ENCODE measurements around the gene PTPRR.
"Not testable (repeated sequence)": the region's sequence is repeated elsewhere in the genome, so short reads cannot be mapped to it uniquely, and the experiment has no call there.

Gene PTPRR

GRCh38 chr12:70739756-70740155, 180.8 kb downstream of the PTPRR start:
- no peak for TF ChIP-seq POLR2A (IDR thresholded peaks at IDR 0.05; ENCODE audit: extremely low read depth, insufficient read length)
- TF ChIP-seq MYC (IDR thresholded peaks at IDR 0.05; ENCODE audit: low read depth, low read length): no peak
- TF ChIP-seq MAX (IDR thresholded peaks at IDR 0.05; ENCODE audit: low read depth, low read length): no peak
- TF ChIP-seq, protein P1, sequence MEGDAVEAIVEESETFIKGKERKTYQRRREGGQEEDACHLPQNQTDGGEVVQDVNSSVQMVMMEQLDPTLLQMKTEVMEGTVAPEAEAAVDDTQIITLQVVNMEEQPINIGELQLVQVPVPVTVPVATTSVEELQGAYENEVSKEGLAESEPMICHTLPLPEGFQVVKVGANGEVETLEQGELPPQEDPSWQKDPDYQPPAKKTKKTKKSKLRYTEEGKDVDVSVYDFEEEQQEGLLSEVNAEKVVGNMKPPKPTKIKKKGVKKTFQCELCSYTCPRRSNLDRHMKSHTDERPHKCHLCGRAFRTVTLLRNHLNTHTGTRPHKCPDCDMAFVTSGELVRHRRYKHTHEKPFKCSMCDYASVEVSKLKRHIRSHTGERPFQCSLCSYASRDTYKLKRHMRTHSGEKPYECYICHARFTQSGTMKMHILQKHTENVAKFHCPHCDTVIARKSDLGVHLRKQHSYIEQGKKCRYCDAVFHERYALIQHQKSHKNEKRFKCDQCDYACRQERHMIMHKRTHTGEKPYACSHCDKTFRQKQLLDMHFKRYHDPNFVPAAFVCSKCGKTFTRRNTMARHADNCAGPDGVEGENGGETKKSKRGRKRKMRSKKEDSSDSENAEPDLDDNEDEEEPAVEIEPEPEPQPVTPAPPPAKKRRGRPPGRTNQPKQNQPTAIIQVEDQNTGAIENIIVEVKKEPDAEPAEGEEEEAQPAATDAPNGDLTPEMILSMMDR (IDR thresholded peaks at IDR 0.05; ENCODE audit: low read depth, low read length): no peak
- DNase-seq (ENCODE audit: low read depth): no peak
- no peak overlapping the region for H3K4me3 ChIP-seq (ENCODE audit: low read depth, low read length)

DNA sequence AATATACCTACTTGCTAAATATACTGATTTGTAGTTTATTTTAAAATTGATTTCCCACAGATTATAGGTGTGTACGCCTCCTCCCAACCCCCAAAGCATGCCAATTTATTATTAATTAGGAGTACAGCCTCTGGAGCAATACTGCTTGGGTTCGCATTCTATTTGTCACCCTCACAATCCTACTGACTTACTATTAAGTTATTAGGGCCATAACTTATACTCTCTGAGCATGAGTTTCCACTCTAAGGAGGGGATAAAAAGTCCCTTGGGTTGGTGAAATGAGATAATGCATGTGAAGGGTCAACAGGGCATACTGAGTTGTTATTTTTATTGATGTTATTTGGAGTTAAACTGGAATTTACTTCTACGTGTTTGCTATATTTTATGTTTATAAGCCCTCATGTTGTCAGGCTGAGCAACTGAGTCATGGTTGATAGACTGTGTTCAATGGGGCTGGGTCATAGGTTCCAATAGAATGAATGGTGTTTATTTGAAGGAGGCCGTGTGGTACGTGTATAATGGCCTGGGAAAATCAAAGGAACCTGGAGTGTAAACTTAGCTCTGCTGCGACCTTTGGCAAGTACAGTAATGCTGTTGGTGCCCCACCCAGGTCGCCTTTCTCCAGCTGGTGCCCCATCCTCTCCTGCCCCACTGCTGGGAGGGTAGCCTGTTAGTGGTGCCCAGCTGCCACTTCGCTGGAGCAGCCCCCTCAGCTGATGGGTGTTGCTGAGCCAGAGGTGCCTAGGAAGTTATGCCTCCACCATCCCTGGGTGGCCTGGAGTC, 184.0 kb downstream of the PTPRR start:
- DNase-seq (ENCODE audit: low read depth): no peak
- H3K4me3 ChIP-seq (ENCODE audit: low read depth, low read length): no peak overlapping the region
- TF ChIP-seq, protein P1 (IDR thresholded peaks at IDR 0.05; ENCODE audit: low read depth, low read length): no peak
- TF ChIP-seq MAX (IDR thresholded peaks at IDR 0.05; ENCODE audit: low read depth, low read length) (no peak), POLR2A (IDR thresholded peaks at IDR 0.05; ENCODE audit: extremely low read depth, insufficient read length) (no peak)

- DNase-seq (ENCODE audit: low read depth); H3K4me3 ChIP-seq (ENCODE audit: low read depth, low read length): not testable (repeated sequence)
Measured at GRCh38 chr12:70735197-70735596, 185.3 kb downstream of the PTPRR start.

- no peak overlapping the region for H3K4me3 ChIP-seq (ENCODE audit: low read depth, low read length)
- TF ChIP-seq POLR2A (IDR thresholded peaks at IDR 0.05; ENCODE audit: extremely low read depth, insufficient read length): no peak
- no peak for TF ChIP-seq MAX (IDR thresholded peaks at IDR 0.05; ENCODE audit: low read depth, low read length)
- TF ChIP-seq MYC (IDR thresholded peaks at IDR 0.05; ENCODE audit: low read depth, low read length): no peak
- TF ChIP-seq, protein P1 (IDR thresholded peaks at IDR 0.05; ENCODE audit: low read depth, low read length): peak; percentile 66
- peak; percentile 65 for DNase-seq (ENCODE audit: low read depth)
Measured at GRCh38 chr12:70733385-70733784, 187.2 kb downstream of the PTPRR start.

GRCh38 chr12:70732287-70732686, 188.3 kb downstream of the PTPRR start:
- TF ChIP-seq, protein P1 (IDR thresholded peaks at IDR 0.05; ENCODE audit: low read depth, low read length): no peak
- TF ChIP-seq POLR2A (IDR thresholded peaks at IDR 0.05; ENCODE audit: extremely low read depth, insufficient read length) (no peak), MAX (IDR thresholded peaks at IDR 0.05; ENCODE audit: low read depth, low read length) (no peak), MYC (IDR thresholded peaks at IDR 0.05; ENCODE audit: low read depth, low read length) (no peak)
- no peak for DNase-seq (ENCODE audit: low read depth)
- H3K4me3 ChIP-seq (ENCODE audit: low read depth, low read length): no peak overlapping the region

GRCh38 chr12:70730675-70731180, 189.8 kb downstream of the PTPRR start:
- H3K4me3 ChIP-seq (ENCODE audit: low read depth, low read length): no peak overlapping the region
- DNase-seq (ENCODE audit: low read depth): no peak
- TF ChIP-seq MYC (IDR thresholded peaks at IDR 0.05; ENCODE audit: low read depth, low read length) (no peak), POLR2A (IDR thresholded peaks at IDR 0.05; ENCODE audit: extremely low read depth, insufficient read length) (no peak), MAX (IDR thresholded peaks at IDR 0.05; ENCODE audit: low read depth, low read length) (no peak)
- TF ChIP-seq, protein P1 (IDR thresholded peaks at IDR 0.05; ENCODE audit: low read depth, low read length): no peak
